ENCODE results near the gene TDRD12. TPM values are rescaled to one million over a fixed set of nuclear protein-coding genes. Genes with fewer than 3 reads are reported as not detected.
"Not testable (repeated sequence)": the region's sequence is repeated elsewhere in the genome, so short reads cannot be mapped to it uniquely, and the experiment has no call there.

Gene TDRD12
- total and polyA plus RNA-seq, 4 donors: under 0.01 to 0.23 (median 0.02) TPM; not detected in 1

- no peaks in the 10 kb centered on the region for H3K4me1 ChIP-seq (ENCODE audit: control insufficient read depth in 4 of 4, insufficient read depth in 4 of 4, low read length in 3 of 4)
- no peak overlapping the region for H3K4me3 ChIP-seq (ENCODE audit: low read depth in 1 of 3, low read length in 3 of 3)
- H3K27me3 ChIP-seq (ENCODE audit: control insufficient read depth in 4 of 4, insufficient read depth in 4 of 4, low read length in 3 of 4): no peaks in the 10 kb centered on the region
- WGBS: 86% methylated on average over 5 of the region's 5 CpGs
- H3K36me3 ChIP-seq (ENCODE audit: control insufficient read depth in 4 of 4, insufficient read depth in 3 of 4, low read depth in 1 of 4, low read length in 3 of 4): peaks cover 1 to 30% (median 20%) of the 10 kb centered on the region in 4 donors
- TF ChIP-seq FOXA1 (IDR thresholded peaks at IDR 0.05) (no peak), TAF1 (conservative IDR thresholded peaks at IDR 0.05) (no peak), ZBTB33 (IDR thresholded peaks at IDR 0.05) (no peak), NR2F2 (IDR thresholded peaks at IDR 0.05) (no peak), REST (IDR thresholded peaks at IDR 0.05) (no peak), CTCF (IDR thresholded peaks at IDR 0.05; ENCODE audit: low read depth, low read length, missing input control) (no peak), EGR1 (IDR thresholded peaks at IDR 0.05; ENCODE audit: low read depth in 2 of 2) (no peak), RXRA (IDR thresholded peaks at IDR 0.05) (no peak), SP1 (IDR thresholded peaks at IDR 0.05) (no peak), GABPA (IDR thresholded peaks at IDR 0.05 in 1 of 2, conservative IDR thresholded peaks at IDR 0.05 in 1 of 2) (no peak), FOXA2 (IDR thresholded peaks at IDR 0.05) (no peak), MAX (IDR thresholded peaks at IDR 0.05) (no peak), RAD21 (IDR thresholded peaks at IDR 0.05) (no peak), ATF3 (IDR thresholded peaks at IDR 0.05) (no peak)
- no peak overlapping the region for H3K9ac ChIP-seq (ENCODE audit: low read depth in 1 of 2, low read length in 2 of 2)
- H3K9me3 ChIP-seq (ENCODE audit: control insufficient read depth in 4 of 4, low read length in 3 of 4): no peaks in the 10 kb centered on the region
- no peak overlapping the region for H3K27ac ChIP-seq (ENCODE audit: low read depth in 1 of 2, low read length in 2 of 2)
- DNase-seq (ENCODE audit: low spot score): no peak
These were observed 112.0 kb downstream of the TDRD12 start for GRCh38 chr19:32831611-32832010.

GRCh38 chr19:32832094-32832493 lies 112.5 kb downstream of the TDRD12 start:
- WGBS: 96% methylated on average over 12 of the region's 12 CpGs
- not testable (repeated sequence) for H3K4me1 ChIP-seq (ENCODE audit: control insufficient read depth in 4 of 4, insufficient read depth in 4 of 4, low read length in 3 of 4); H3K27me3 ChIP-seq (ENCODE audit: control insufficient read depth in 4 of 4, insufficient read depth in 4 of 4, low read length in 3 of 4); H3K4me3 ChIP-seq (ENCODE audit: low read depth in 1 of 3, low read length in 3 of 3); H3K9ac ChIP-seq (ENCODE audit: low read depth in 1 of 2, low read length in 2 of 2); H3K9me3 ChIP-seq (ENCODE audit: control insufficient read depth in 4 of 4, low read length in 3 of 4); H3K27ac ChIP-seq (ENCODE audit: low read depth in 1 of 2, low read length in 2 of 2); DNase-seq (ENCODE audit: low spot score)
- peaks cover 1 to 31% (median 20%) of the 10 kb centered on the region in 4 donors for H3K36me3 ChIP-seq (ENCODE audit: control insufficient read depth in 4 of 4, insufficient read depth in 3 of 4, low read depth in 1 of 4, low read length in 3 of 4)

GRCh38 chr19:32832825-32833224 lies 113.3 kb downstream of the TDRD12 start:
- H3K4me3 ChIP-seq (ENCODE audit: low read depth in 1 of 3, low read length in 3 of 3); H3K27me3 ChIP-seq (ENCODE audit: control insufficient read depth in 4 of 4, insufficient read depth in 4 of 4, low read length in 3 of 4); H3K4me1 ChIP-seq (ENCODE audit: control insufficient read depth in 4 of 4, insufficient read depth in 4 of 4, low read length in 3 of 4); H3K27ac ChIP-seq (ENCODE audit: low read depth in 1 of 2, low read length in 2 of 2); H3K9me3 ChIP-seq (ENCODE audit: control insufficient read depth in 4 of 4, low read length in 3 of 4); H3K9ac ChIP-seq (ENCODE audit: low read depth in 1 of 2, low read length in 2 of 2); DNase-seq (ENCODE audit: low spot score): not testable (repeated sequence)
- H3K36me3 ChIP-seq (ENCODE audit: control insufficient read depth in 4 of 4, insufficient read depth in 3 of 4, low read depth in 1 of 4, low read length in 3 of 4): peaks cover 1 to 31% (median 19%) of the 10 kb centered on the region in 4 donors
- WGBS: 95% methylated on average over 7 of the region's 7 CpGs

- H3K9ac ChIP-seq (ENCODE audit: low read depth in 1 of 2, low read length in 2 of 2); H3K27ac ChIP-seq (ENCODE audit: low read depth in 1 of 2, low read length in 2 of 2); H3K9me3 ChIP-seq (ENCODE audit: control insufficient read depth in 4 of 4, low read length in 3 of 4); H3K27me3 ChIP-seq (ENCODE audit: control insufficient read depth in 4 of 4, insufficient read depth in 4 of 4, low read length in 3 of 4); DNase-seq (ENCODE audit: low spot score); H3K4me3 ChIP-seq (ENCODE audit: low read depth in 1 of 3, low read length in 3 of 3); H3K4me1 ChIP-seq (ENCODE audit: control insufficient read depth in 4 of 4, insufficient read depth in 4 of 4, low read length in 3 of 4): not testable (repeated sequence)
- H3K36me3 ChIP-seq (ENCODE audit: control insufficient read depth in 4 of 4, insufficient read depth in 3 of 4, low read depth in 1 of 4, low read length in 3 of 4): peaks cover 1 to 25% (median 14%) of the 10 kb centered on the region in 4 donors
- WGBS: 94% methylated on average over 7 of the region's 7 CpGs
These were observed 113.8 kb downstream of the TDRD12 start for GRCh38 chr19:32833388-32833787.

All from liver (tissue), 9 donors.